H9 (cell line): ENCODE measurements around the gene HIRIP3. TPM values are rescaled to one million over a fixed set of nuclear protein-coding genes. Genes with fewer than 3 reads are reported as not detected.
A peak's percentile ranks its signal among the peaks of the same experiment; 100 is the strongest.

Source experiments
- DNase-seq: peaks from one replicate; pipeline ENCODE4 v3.0.0-alpha.2; 2017
- H2AFZ ChIP-seq: one replicate; pipeline ENCODE4 v1.6.1; 2013; ENCODE audit warnings: mild to moderate bottlenecking, low read length, control low read depth, moderate library complexity
- H2AK5ac ChIP-seq: 2 replicates; pipeline ENCODE4 v1.6.1; 2013; ENCODE audit warnings: low read length, control low read depth, mixed read lengths; ENCODE audit not compliant: insufficient read length
- H2BK120ac ChIP-seq: one replicate; pipeline ENCODE4 v1.6.1; 2013; ENCODE audit warnings: low read depth, mild to moderate bottlenecking, low read length, control low read depth, inconsistent platforms; ENCODE audit not compliant: poor library complexity, severe bottlenecking
- H2BK12ac ChIP-seq: 2 replicates; pipeline ENCODE4 v1.6.1; 2013; ENCODE audit warnings: low read length, control low read depth, mixed read lengths, low read depth; ENCODE audit not compliant: insufficient read length
- H2BK15ac ChIP-seq: 2 replicates; pipeline ENCODE4 v1.6.1; 2013; ENCODE audit warnings: low read depth, low read length, control low read depth
- H2BK20ac ChIP-seq: one replicate; pipeline ENCODE4 v1.6.1; 2013; ENCODE audit warnings: low read depth, mild to moderate bottlenecking, low read length, control low read depth, inconsistent platforms; ENCODE audit not compliant: poor library complexity, severe bottlenecking
- H2BK5ac ChIP-seq: 2 replicates; pipeline ENCODE4 v1.6.1; 2013; ENCODE audit warnings: low read length, control low read depth, mixed read lengths; ENCODE audit not compliant: insufficient read length
- H3K14ac ChIP-seq: 2 replicates; pipeline ENCODE4 v1.6.1; 2013; ENCODE audit warnings: low read length, control low read depth; ENCODE audit not compliant: insufficient read depth
- H3K18ac ChIP-seq: 2 replicates; pipeline ENCODE4 v1.6.1; 2013; ENCODE audit warnings: low read depth, mild to moderate bottlenecking, mixed read lengths, low read length, control low read depth; ENCODE audit not compliant: insufficient read length
- H3K23ac ChIP-seq: 2 replicates; pipeline ENCODE4 v1.6.1; 2013; ENCODE audit warnings: low read length, control low read depth, mixed read lengths, low read depth; ENCODE audit not compliant: insufficient read length
- H3K23me2 ChIP-seq: 2 replicates; pipeline ENCODE4 v1.6.1; 2013; ENCODE audit warnings: low read depth, mild to moderate bottlenecking, mixed read lengths, low read length, control low read depth; ENCODE audit not compliant: insufficient read length, poor library complexity, severe bottlenecking
- H3K27ac ChIP-seq: 2 replicates; pipeline ENCODE4 v1.5.1; 2013; ENCODE audit warnings: low read length, control low read depth, mixed read lengths, low read depth; ENCODE audit not compliant: insufficient read length
- H3K27me3 ChIP-seq: 2 replicates; pipeline ENCODE4 v1.6.1; 2013; ENCODE audit warnings: low read length, control low read depth, inconsistent platforms; ENCODE audit not compliant: insufficient read depth
- H3K4ac ChIP-seq: 2 replicates; pipeline ENCODE4 v1.6.1; 2013; ENCODE audit warnings: low read depth, mild to moderate bottlenecking, control low read depth, inconsistent platforms, low read length, moderate library complexity
- H3K4me1 ChIP-seq: 2 replicates; pipeline ENCODE4 v1.6.1; 2013; ENCODE audit warnings: low read length, control low read depth, inconsistent platforms; ENCODE audit not compliant: insufficient read depth
- H3K4me2 ChIP-seq: 2 replicates; pipeline ENCODE4 v1.6.1; 2013; ENCODE audit warnings: low read length, control low read depth, mixed read lengths; ENCODE audit not compliant: insufficient read length, insufficient read depth
- H3K56ac ChIP-seq: 2 replicates; pipeline ENCODE4 v1.6.1; 2013; ENCODE audit warnings: low read depth, mild to moderate bottlenecking, mixed read lengths, low read length, control low read depth; ENCODE audit not compliant: insufficient read length
- H3K79me1 ChIP-seq: 2 replicates; pipeline ENCODE4 v1.6.1; 2013; ENCODE audit warnings: low read depth, mild to moderate bottlenecking, moderate library complexity, low read length, control low read depth, inconsistent platforms; ENCODE audit not compliant: insufficient read depth, poor library complexity, severe bottlenecking
- H3K79me2 ChIP-seq: 2 replicates; pipeline ENCODE4 v1.6.1; 2013; ENCODE audit warnings: low read length, control low read depth, inconsistent platforms; ENCODE audit not compliant: insufficient read depth
- H3K9ac ChIP-seq: 2 replicates; pipeline ENCODE4 v1.6.1; 2013; ENCODE audit warnings: low read length, control low read depth, mixed read lengths; ENCODE audit not compliant: insufficient read length; ENCODE audit errors: extremely low read depth
- H3K9me3 ChIP-seq: one replicate; pipeline ENCODE4 v1.6.1; 2013; ENCODE audit warnings: low read depth, low read length, inconsistent platforms; ENCODE audit not compliant: control insufficient read depth
- H3T11ph ChIP-seq: one replicate; pipeline ENCODE4 v1.6.1; 2013; ENCODE audit warnings: mild to moderate bottlenecking, low read length, control low read depth, inconsistent platforms
- H4K20me1 ChIP-seq: one replicate; pipeline ENCODE4 v1.6.1; 2013; ENCODE audit not compliant: control insufficient read depth, insufficient read length, insufficient read depth
- H4K5ac ChIP-seq: 2 replicates; pipeline ENCODE4 v1.6.1; 2013; ENCODE audit warnings: low read depth, mild to moderate bottlenecking, mixed read lengths, low read length, control low read depth; ENCODE audit not compliant: insufficient read length
- H4K8ac ChIP-seq: replicated peaks from 2 replicates; pipeline ENCODE4 v1.6.1; 2013; ENCODE audit warnings: low read length, control low read depth, mixed read lengths, low read depth; ENCODE audit not compliant: insufficient read length
- H4K91ac ChIP-seq: 2 replicates; pipeline ENCODE4 v1.6.1; 2013; ENCODE audit warnings: low read depth, mild to moderate bottlenecking, moderate library complexity, mixed read lengths, low read length, control low read depth; ENCODE audit not compliant: insufficient read length
- H3K27ac Mint-ChIP-seq, 3 experiments: 2 replicates in 2 of 3; 3 replicates in 1 of 3; pipeline ENCODE4 v1.8.0; 2020 to 2021; ENCODE audit warnings: mixed read lengths in 3 of 3, mild to moderate bottlenecking in 1 of 3, moderate library complexity in 1 of 3
- H3K27me3 Mint-ChIP-seq: 2 replicates; pipeline ENCODE4 v1.8.0; 2021; ENCODE audit warnings: low read depth, mild to moderate bottlenecking, moderate library complexity, mixed read lengths
- H3K36me3 Mint-ChIP-seq, 3 experiments: 2 replicates in 2 of 3; 3 replicates in 1 of 3; pipeline ENCODE4 v1.8.0; 2020 to 2021; ENCODE audit warnings: low read depth in 3 of 3, mixed read lengths in 3 of 3; ENCODE audit not compliant: insufficient read depth in 1 of 3
- H3K4me1 Mint-ChIP-seq, 2 experiments: 2 replicates each; pipeline ENCODE4 v1.8.0; 2020; ENCODE audit warnings: mixed read lengths in 2 of 2
- H3K4me3 Mint-ChIP-seq, 2 experiments: 2 replicates in 1 of 2; 3 replicates in 1 of 2; pipeline ENCODE4 v1.8.0; 2020 to 2021; ENCODE audit warnings: mild to moderate bottlenecking in 2 of 2, mixed read lengths in 2 of 2, moderate library complexity in 1 of 2
- H3K9me3 Mint-ChIP-seq, 2 experiments: 2 replicates in 1 of 2; 3 replicates in 1 of 2; pipeline ENCODE4 v1.8.0; 2020; ENCODE audit warnings: mild to moderate bottlenecking in 2 of 2, mixed read lengths in 2 of 2, moderate library complexity in 1 of 2
- whole genome bisulfite sequencing: extraction: QIAGEN DNeasy Blood & Tissue Kit; methylation state at CpG from one replicate; pipeline ENCODE4 v1.1.7; 2013; ENCODE audit warnings: missing lambda C conversion rate, low lambda C conversion rate, mixed read lengths; ENCODE audit not compliant: insufficient read length; ENCODE audit errors: extremely low coverage; 5-methylcytosine and 5-hydroxymethylcytosine counted together
- total RNA-seq: library from RNA; stranded (reverse); gene quantifications from 2 replicates; pipeline ENCODE4 v1.2.1, GENCODE V29; 2021
- TF ChIP-seq, protein P1 (sequence below): fragments of 200-600 bp; sonication (generic); conservative IDR thresholded peaks from 3 replicates; pipeline ENCODE4 v1.8.0; 2021; ENCODE audit warnings: antibody characterized with exemption, mild to moderate bottlenecking

The HIRIP3 gene
- total RNA-seq, 1 experiment from 2014 or later = 21.6 TPM

DNA sequence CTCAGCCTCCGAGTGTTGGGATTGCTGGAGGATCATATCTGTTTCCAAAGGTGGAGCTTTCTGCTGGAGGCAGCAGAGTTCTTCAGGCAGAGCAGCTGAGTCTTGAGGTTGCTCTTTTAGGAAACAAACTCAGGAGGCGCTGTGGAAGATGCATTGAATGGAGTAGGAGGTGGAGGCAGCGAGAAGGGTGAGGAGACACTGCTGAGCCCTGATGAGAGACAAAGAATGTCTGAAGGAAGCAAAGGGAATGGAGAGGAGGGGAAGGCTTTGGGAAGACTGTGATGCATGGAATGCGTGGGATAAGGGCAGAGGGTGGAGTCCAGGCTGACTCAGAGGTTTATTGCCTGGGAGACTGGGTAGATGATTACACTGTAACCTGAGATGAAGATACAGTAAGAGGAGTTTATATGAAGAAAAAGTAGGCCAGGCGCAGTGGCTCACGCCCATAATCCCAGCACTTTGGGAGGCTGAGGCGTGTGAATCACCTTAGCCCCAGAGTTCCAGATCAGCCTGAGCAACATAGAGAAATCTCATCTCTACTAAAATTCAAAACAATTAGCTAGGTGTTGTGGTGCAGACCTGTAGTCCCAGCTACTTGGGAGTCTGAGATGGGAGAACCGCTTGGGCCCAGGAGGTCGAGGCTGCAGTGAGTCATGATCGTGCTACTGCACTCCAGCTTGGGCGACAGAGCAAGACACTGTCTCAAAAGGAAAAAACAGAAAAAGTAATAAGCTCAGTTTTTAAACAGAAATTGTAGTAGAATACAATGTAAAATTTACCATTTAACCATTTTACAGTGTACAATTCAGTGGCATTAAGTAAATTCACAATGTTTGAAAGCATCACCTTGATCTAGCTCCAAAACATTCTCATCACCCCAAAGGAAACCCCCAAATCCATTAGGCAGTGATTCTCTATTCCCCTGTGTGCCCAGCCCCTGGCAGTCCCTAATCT is 51.3 kb downstream of the HIRIP3 start:
- DNase-seq = peak; percentile 80
- H2BK15ac ChIP-seq = no peak overlapping the region
- H3K27ac Mint-ChIP-seq = peak overlapping the region in 2 of 3 experiments; percentile 4 to 89; a peak in 4 of 7 replicates
- H4K5ac ChIP-seq = no peak overlapping the region
- no peaks in the 10 kb centered on the region for H3K4me1 ChIP-seq
- H3K23me2 ChIP-seq = no peaks in the 10 kb centered on the region
- no peak overlapping the region for H3K56ac ChIP-seq
- peaks cover 8 to 10% of the 10 kb centered on the region in 2 experiments for H3K4me1 Mint-ChIP-seq
- WGBS = no CpG with 5 or more reads among the region's 11 CpGs
- H4K91ac ChIP-seq = no peak overlapping the region
- H3K4me3 Mint-ChIP-seq = peak overlapping the region in 1 of 2 experiments; percentile 25; a peak in 2 of 5 replicates
- peaks cover 10% of the 10 kb centered on the region for H3K27me3 Mint-ChIP-seq
- no peaks in the 10 kb centered on the region; a peak in 1 of 7 replicates for H3K36me3 Mint-ChIP-seq
- H3K18ac ChIP-seq = peak overlapping the region; percentile 19
- H3K4ac ChIP-seq = no peak overlapping the region
- H3K27me3 ChIP-seq = no peaks in the 10 kb centered on the region
- no peak overlapping the region for H3K9ac ChIP-seq
- no peak overlapping the region for H3K14ac ChIP-seq
- H3K79me1 ChIP-seq = no peaks in the 10 kb centered on the region
- no peaks in the 10 kb centered on the region for H3K9me3 ChIP-seq
- H2BK12ac ChIP-seq = no peak overlapping the region
- no peak overlapping the region for H2BK20ac ChIP-seq
- H3K27ac ChIP-seq = no peak overlapping the region
- no peaks in the 10 kb centered on the region for H3K79me2 ChIP-seq
- H4K20me1 ChIP-seq = no peaks in the 10 kb centered on the region
- H4K8ac ChIP-seq = no peak overlapping the region
- no peak overlapping the region for H2BK120ac ChIP-seq
- H2AFZ ChIP-seq = no peak overlapping the region
- H3K9me3 Mint-ChIP-seq = peaks cover 0 to 4% of the 10 kb centered on the region in 2 experiments; a peak in 1 of 5 replicates
- no peak overlapping the region for H3K23ac ChIP-seq
- no peak overlapping the region for H2AK5ac ChIP-seq
- H2BK5ac ChIP-seq = no peak overlapping the region
- H3K4me2 ChIP-seq = no peak overlapping the region
- TF ChIP-seq, protein P1, sequence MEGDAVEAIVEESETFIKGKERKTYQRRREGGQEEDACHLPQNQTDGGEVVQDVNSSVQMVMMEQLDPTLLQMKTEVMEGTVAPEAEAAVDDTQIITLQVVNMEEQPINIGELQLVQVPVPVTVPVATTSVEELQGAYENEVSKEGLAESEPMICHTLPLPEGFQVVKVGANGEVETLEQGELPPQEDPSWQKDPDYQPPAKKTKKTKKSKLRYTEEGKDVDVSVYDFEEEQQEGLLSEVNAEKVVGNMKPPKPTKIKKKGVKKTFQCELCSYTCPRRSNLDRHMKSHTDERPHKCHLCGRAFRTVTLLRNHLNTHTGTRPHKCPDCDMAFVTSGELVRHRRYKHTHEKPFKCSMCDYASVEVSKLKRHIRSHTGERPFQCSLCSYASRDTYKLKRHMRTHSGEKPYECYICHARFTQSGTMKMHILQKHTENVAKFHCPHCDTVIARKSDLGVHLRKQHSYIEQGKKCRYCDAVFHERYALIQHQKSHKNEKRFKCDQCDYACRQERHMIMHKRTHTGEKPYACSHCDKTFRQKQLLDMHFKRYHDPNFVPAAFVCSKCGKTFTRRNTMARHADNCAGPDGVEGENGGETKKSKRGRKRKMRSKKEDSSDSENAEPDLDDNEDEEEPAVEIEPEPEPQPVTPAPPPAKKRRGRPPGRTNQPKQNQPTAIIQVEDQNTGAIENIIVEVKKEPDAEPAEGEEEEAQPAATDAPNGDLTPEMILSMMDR = peak; percentile 56
- no peak overlapping the region for H3T11ph ChIP-seq

Other genes with a start within 250 kb of the HIRIP3 start
- gene C16orf54, start 249.6 kb downstream of the HIRIP3 start, total RNA-seq = not detected in 2 replicates
- not detected in 2 replicates for gene ZG16, start 217.4 kb downstream of the HIRIP3 start, total RNA-seq
- 148 and 151 TPM in 2 replicates for gene KIF22, start 204.9 kb downstream of the HIRIP3 start, total RNA-seq
- gene MAZ, start 189.1 kb downstream of the HIRIP3 start, total RNA-seq = 412 and 414 TPM in 2 replicates
- gene PRRT2, start 183.4 kb downstream of the HIRIP3 start, total RNA-seq = 10.7 and 14.6 TPM in 2 replicates
- gene PAGR1, start 179.5 kb downstream of the HIRIP3 start, total RNA-seq = 65.3 and 67.8 TPM in 2 replicates
- gene MVP, start 175.2 kb downstream of the HIRIP3 start, total RNA-seq = 2.5 and 3.1 TPM in 2 replicates
- gene CDIPT, start 132.4 kb downstream of the HIRIP3 start, total RNA-seq = 70.0 and 70.6 TPM in 2 replicates
- 44.7 and 50.8 TPM in 2 replicates for gene SEZ6L2, start 96.1 kb downstream of the HIRIP3 start, total RNA-seq
- 16.7 and 17.9 TPM in 2 replicates for gene ASPHD1, start 95.1 kb downstream of the HIRIP3 start, total RNA-seq
- 16.8 and 18.3 TPM in 2 replicates for gene KCTD13, start 69.4 kb downstream of the HIRIP3 start, total RNA-seq
- 82.1 and 89.1 TPM in 2 replicates for gene TMEM219, start 33.5 kb downstream of the HIRIP3 start, total RNA-seq
- 43.1 and 43.9 TPM in 2 replicates for gene TAOK2, start 21.7 kb downstream of the HIRIP3 start, total RNA-seq
- 94.1 and 101 TPM in 2 replicates for gene INO80E, start 624 bp upstream of the HIRIP3 start, total RNA-seq
- 10.2 and 12.2 TPM in 2 replicates for gene DOC2A, start 15.4 kb upstream of the HIRIP3 start, total RNA-seq
- gene C16orf92, start 27.6 kb upstream of the HIRIP3 start, total RNA-seq = not detected in 2 replicates
- 20.9 and 22.3 TPM in 2 replicates for gene TLCD3B, start 35.7 kb upstream of the HIRIP3 start, total RNA-seq
- 1,356 and 1,375 TPM in 2 replicates for gene ALDOA, start 70.1 kb upstream of the HIRIP3 start, total RNA-seq
- gene PPP4C, start 80.4 kb upstream of the HIRIP3 start, total RNA-seq = 162 and 163 TPM in 2 replicates
- 1.6 and 1.9 TPM in 2 replicates for gene TBX6, start 96.3 kb upstream of the HIRIP3 start, total RNA-seq
- gene YPEL3, start 100.6 kb upstream of the HIRIP3 start, total RNA-seq = 26.3 and 27.5 TPM in 2 replicates
- 3.8 and 4.0 TPM in 2 replicates for gene GDPD3, start 117.9 kb upstream of the HIRIP3 start, total RNA-seq
- 52.3 and 53.5 TPM in 2 replicates for gene MAPK3, start 127.6 kb upstream of the HIRIP3 start, total RNA-seq
- gene CORO1A, start 188.0 kb upstream of the HIRIP3 start, total RNA-seq = 3.4 and 4.8 TPM in 2 replicates
- gene BOLA2B, start 198.0 kb upstream of the HIRIP3 start, total RNA-seq = 202 and 218 TPM in 2 replicates
- gene SLX1A, start 198.3 kb upstream of the HIRIP3 start, total RNA-seq = 30.3 TPM in 2 replicates
- 21.5 and 21.8 TPM in 2 replicates for gene SULT1A3, start 203.6 kb upstream of the HIRIP3 start, total RNA-seq